GM18951 (cell line): Measurements from ENCODE around the gene SCN10A.

Experiments used
- POLR2A ChIP-seq: IDR thresholded peaks from 4 replicates; pipeline ENCODE4 v1.6.1; 2011; ENCODE audit warnings: mild to moderate bottlenecking; ENCODE audit not compliant: insufficient read length, insufficient read depth; ENCODE audit errors: extremely low read depth
- in situ Hi-C: fragments of 300-500 bp; cut with MboI; formaldehyde crosslinking; loops from one replicate; pipeline ENCODE4 v1.12.0; 2022; ENCODE audit warnings: low sequenced_read_pairs, mixed read lengths, inconsistent platforms; ENCODE audit not compliant: unreplicated experiment

Gene SCN10A

GRCh38 chr3:38690185-38690584 lies 125.8 kb downstream of the SCN10A start:
- in situ Hi-C loops = no loop called here
- no peak for TF ChIP-seq POLR2A

- TF ChIP-seq POLR2A = no peak
- in situ Hi-C loops = no loop called here
Measured at GRCh38 chr3:38689774-38690173, 126.2 kb downstream of the SCN10A start.

GRCh38 chr3:38689346-38689745 lies 126.7 kb downstream of the SCN10A start:
- no peak for TF ChIP-seq POLR2A
- in situ Hi-C loops = no loop called here

GRCh38 chr3:38687321-38687720 lies 128.7 kb downstream of the SCN10A start:
- in situ Hi-C loops = no loop called here
- no peak for TF ChIP-seq POLR2A

GRCh38 chr3:38684546-38684945 lies 131.5 kb downstream of the SCN10A start:
- TF ChIP-seq POLR2A = no peak
- in situ Hi-C loops = no loop called here

- in situ Hi-C loops = no loop called here
- TF ChIP-seq POLR2A = no peak
Measured at GRCh38 chr3:38669668-38670067, 146.3 kb downstream of the SCN10A start.

GRCh38 chr3:38662544-38662943 lies 153.5 kb downstream of the SCN10A start:
- in situ Hi-C loops = no loop called here
- no peak for TF ChIP-seq POLR2A

GRCh38 chr3:38658841-38659240 lies 157.2 kb downstream of the SCN10A start:
- TF ChIP-seq POLR2A = no peak
- in situ Hi-C loops = loop anchor here (10.0 kb wide), 1 partner anchor 134 kb away; no protein-coding TSS in a partner anchor

GRCh38 chr3:38657369-38657768 lies 158.6 kb downstream of the SCN10A start:
- in situ Hi-C loops = loop anchor here (10.0 kb wide), 1 partner anchor 133 kb away; no protein-coding TSS in a partner anchor
- no peak for TF ChIP-seq POLR2A

GRCh38 chr3:38655708-38656300 lies 160.2 kb downstream of the SCN10A start:
- no peak for TF ChIP-seq POLR2A
- in situ Hi-C loops = loop anchor here (10.0 kb wide), 1 partner anchor 131 kb away; no protein-coding TSS in a partner anchor

- no peak for TF ChIP-seq POLR2A
- in situ Hi-C loops = loop anchor here (10.0 kb wide), 1 partner anchor 129 kb away; no protein-coding TSS in a partner anchor
Measured at GRCh38 chr3:38653685-38654537, 162.1 kb downstream of the SCN10A start.

GRCh38 chr3:38652934-38653333 lies 163.1 kb downstream of the SCN10A start:
- in situ Hi-C loops = loop anchor here (10.0 kb wide), 1 partner anchor 128 kb away; no protein-coding TSS in a partner anchor
- no peak for TF ChIP-seq POLR2A

- in situ Hi-C loops = loop anchor here (10.0 kb wide), 1 partner anchor 126 kb away; no protein-coding TSS in a partner anchor
- TF ChIP-seq POLR2A = no peak
Measured at GRCh38 chr3:38651153-38651789, 164.7 kb downstream of the SCN10A start.
